ENCODE results near the gene TP53TG5. TPM values are rescaled to one million over a fixed set of nuclear protein-coding genes. Genes with fewer than 3 reads are reported as not detected.

The TP53TG5 gene
- total RNA-seq, 3 donors from 2014 or later (not counting 1 experiment from before 2014, with no cell fraction given) = 0.14 TPM; not detected in 2

DNA sequence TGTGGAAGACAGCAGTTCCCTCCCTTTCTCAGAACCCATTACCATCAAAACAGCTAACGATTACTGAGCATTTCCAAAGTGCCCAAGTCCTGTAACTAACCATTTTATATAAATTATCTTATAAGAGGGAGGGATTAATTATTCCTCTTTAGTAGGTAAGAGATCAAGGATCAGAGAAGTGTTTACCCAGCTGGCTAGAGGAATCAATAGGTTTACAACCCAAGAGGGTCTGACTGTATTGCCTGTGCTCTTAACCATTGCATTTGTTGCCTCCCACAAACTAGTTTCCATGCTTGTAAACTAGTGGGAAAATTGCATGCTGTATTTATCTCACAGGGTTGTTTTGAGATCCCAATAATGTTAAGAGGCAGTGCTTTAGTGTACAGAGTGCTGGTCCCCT is 26.3 kb upstream of the TP53TG5 start:
- ATAC-seq (no peak), DNase-seq (no peak)
- H3K27ac ChIP-seq (ENCODE audit: low read length) = no peak overlapping the region
- H3K9me3 Mint-ChIP-seq = no peaks in the 10 kb centered on the region
- H3K36me3 ChIP-seq (ENCODE audit: control insufficient read depth, insufficient read depth, low read length) = peaks cover 2% of the 10 kb centered on the region
- peak overlapping the region in 1 of 2 donors; percentile 18 for H3K27ac Mint-ChIP-seq
- no peak for TF ChIP-seq CTCF (IDR thresholded peaks at IDR 0.05)
- H3K4me1 Mint-ChIP-seq = peaks cover 7 to 32% of the 10 kb centered on the region in 2 donors
- H3K4me3 ChIP-seq (ENCODE audit: low read length) = no peak overlapping the region
- H3K27me3 Mint-ChIP-seq (ENCODE audit: low read depth in 2 of 2) = peaks cover 0 to 3% of the 10 kb centered on the region in 2 donors
- WGBS (ENCODE audit: insufficient coverage) = no CpG with 5 or more reads among the region's 1 CpG
- no peaks in the 10 kb centered on the region for H3K36me3 Mint-ChIP-seq
- peak overlapping the region; percentile 79 for H3K4me3 Mint-ChIP-seq
- H3K9me3 ChIP-seq (ENCODE audit: control insufficient read depth, insufficient read depth, low read length) = peaks cover 11% of the 10 kb centered on the region
- no peaks in the 10 kb centered on the region for H3K27me3 ChIP-seq (ENCODE audit: control insufficient read depth, insufficient read depth, low read length)
- intact Hi-C loops (cut with micrococcal nuclease) = no loop called here
- H3K4me1 ChIP-seq (ENCODE audit: control insufficient read depth, insufficient read depth, low read length) = peaks cover 20% of the 10 kb centered on the region

DNA sequence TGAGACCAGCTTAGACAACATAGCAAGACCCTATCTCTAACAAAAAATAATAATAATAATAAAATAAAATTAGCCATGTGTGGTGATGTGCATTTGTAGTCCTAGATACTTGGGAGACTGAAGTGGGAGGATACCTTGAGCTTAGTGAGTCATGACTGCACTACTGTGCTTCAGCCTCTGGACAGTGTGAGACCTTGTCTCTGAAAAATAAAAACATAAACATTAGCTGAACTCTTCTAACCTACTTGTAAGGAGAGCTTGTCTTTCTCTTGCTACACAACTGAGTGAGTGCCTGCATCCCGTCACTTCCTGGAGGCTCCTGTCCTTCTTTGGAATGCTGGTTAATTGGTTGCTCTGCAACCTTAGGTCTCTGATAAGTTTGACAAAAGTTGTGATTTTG is 24.8 kb upstream of the TP53TG5 start:
- H3K36me3 Mint-ChIP-seq = no peaks in the 10 kb centered on the region
- Histone ChIP-seq H3K4me3 (ENCODE audit: low read length) (no peak overlapping the region), H3K36me3 (ENCODE audit: control insufficient read depth, insufficient read depth, low read length) (peaks cover 2% of the 10 kb centered on the region), H3K27ac (ENCODE audit: low read length) (no peak overlapping the region), H3K27me3 (ENCODE audit: control insufficient read depth, insufficient read depth, low read length) (no peaks in the 10 kb centered on the region), H3K4me1 (ENCODE audit: control insufficient read depth, insufficient read depth, low read length) (peaks cover 17% of the 10 kb centered on the region), H3K9me3 (ENCODE audit: control insufficient read depth, insufficient read depth, low read length) (peaks cover 11% of the 10 kb centered on the region)
- no peaks in the 10 kb centered on the region for H3K9me3 Mint-ChIP-seq
- WGBS (ENCODE audit: insufficient coverage) = 80% methylated on average over 1 of the region's 1 CpG
- intact Hi-C loops (cut with micrococcal nuclease) = no loop called here
- TF ChIP-seq CTCF (IDR thresholded peaks at IDR 0.05) = no peak
- H3K4me1 Mint-ChIP-seq = peaks cover 7 to 23% of the 10 kb centered on the region in 2 donors
- no peak overlapping the region for H3K4me3 Mint-ChIP-seq
- H3K27me3 Mint-ChIP-seq (ENCODE audit: low read depth in 2 of 2) = peaks cover 0 to 3% of the 10 kb centered on the region in 2 donors
- no peak for DNase-seq
- ATAC-seq = no peak
- no peak overlapping the region for H3K27ac Mint-ChIP-seq

DNA sequence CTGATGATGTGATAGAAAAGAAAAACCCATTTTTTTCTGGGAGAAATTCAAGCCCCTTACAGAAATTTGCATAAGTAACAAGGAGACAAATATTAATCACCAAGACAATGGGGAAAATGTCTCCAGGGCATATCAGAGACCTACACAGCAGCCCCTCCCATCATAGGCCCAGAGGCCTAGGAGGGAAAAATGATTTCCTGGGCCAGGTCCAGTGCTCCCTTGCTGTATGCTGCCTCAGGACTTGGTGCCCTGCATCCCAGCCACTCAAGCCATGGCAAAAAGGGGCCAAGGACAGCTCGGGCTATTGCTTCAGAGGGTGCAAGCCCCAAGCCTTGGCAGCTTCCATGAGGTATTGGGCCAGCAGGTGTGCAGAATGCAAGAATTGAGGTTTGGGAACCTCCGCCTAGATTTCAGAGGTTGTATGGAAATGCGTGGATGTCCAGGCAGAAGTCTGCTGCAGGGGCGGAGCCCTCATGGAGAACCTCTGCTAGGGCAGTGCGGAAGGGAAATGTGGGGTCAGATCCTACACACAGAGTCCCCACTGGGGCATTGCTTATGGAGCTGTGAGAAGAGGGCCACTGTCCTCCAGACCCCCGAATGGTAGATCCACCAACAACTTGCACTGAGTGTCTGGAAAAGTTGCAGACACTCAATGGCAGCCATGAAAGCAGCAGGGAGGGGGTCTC is 22.4 kb upstream of the TP53TG5 start:
- no peak overlapping the region for H3K4me3 ChIP-seq (ENCODE audit: low read length)
- H3K4me1 ChIP-seq (ENCODE audit: control insufficient read depth, insufficient read depth, low read length) = peaks cover 4% of the 10 kb centered on the region
- peaks cover 2% of the 10 kb centered on the region for H3K36me3 ChIP-seq (ENCODE audit: control insufficient read depth, insufficient read depth, low read length)
- DNase-seq (no peak), ATAC-seq (no peak)
- H3K4me1 Mint-ChIP-seq = peaks cover 0 to 9% of the 10 kb centered on the region in 2 donors
- H3K27ac Mint-ChIP-seq = no peak overlapping the region
- TF ChIP-seq CTCF (IDR thresholded peaks at IDR 0.05) = no peak
- H3K9me3 Mint-ChIP-seq = no peaks in the 10 kb centered on the region
- H3K27ac ChIP-seq (ENCODE audit: low read length) = no peak overlapping the region
- intact Hi-C loops (cut with micrococcal nuclease) = no loop called here
- H3K4me3 Mint-ChIP-seq = no peak overlapping the region
- 97% methylated on average over 6 of the region's 6 CpGs for WGBS (ENCODE audit: insufficient coverage)
- H3K9me3 ChIP-seq (ENCODE audit: control insufficient read depth, insufficient read depth, low read length) = peaks cover 11% of the 10 kb centered on the region
- H3K36me3 Mint-ChIP-seq = no peaks in the 10 kb centered on the region
- peaks cover 0 to 3% of the 10 kb centered on the region in 2 donors for H3K27me3 Mint-ChIP-seq (ENCODE audit: low read depth in 2 of 2)
- H3K27me3 ChIP-seq (ENCODE audit: control insufficient read depth, insufficient read depth, low read length) = no peaks in the 10 kb centered on the region

DNA sequence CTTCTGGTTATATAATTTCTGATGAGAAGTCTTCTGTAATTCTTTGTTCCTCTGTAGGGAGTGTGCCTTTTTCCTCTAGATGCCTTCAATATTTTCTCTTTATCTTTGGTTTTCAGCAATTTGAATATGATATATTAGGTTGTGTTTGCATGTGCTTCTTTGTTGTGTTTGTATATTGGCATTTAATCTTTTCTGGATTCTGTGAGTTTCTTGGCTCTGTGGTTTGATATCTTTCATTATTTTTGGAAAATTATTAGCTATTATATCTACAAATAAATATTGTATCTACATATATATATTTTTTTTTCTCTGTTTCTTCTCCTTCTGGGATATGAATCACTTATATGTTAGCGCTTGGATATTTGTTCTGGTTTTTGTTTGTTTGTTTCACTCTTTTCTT is 20.9 kb upstream of the TP53TG5 start:
- Mint-ChIP-seq H3K4me3 (no peak overlapping the region), H3K4me1 (no peaks in the 10 kb centered on the region), H3K27me3 (ENCODE audit: low read depth in 2 of 2) (peaks cover 0 to 3% of the 10 kb centered on the region in 2 donors), H3K27ac (no peak overlapping the region), H3K36me3 (no peaks in the 10 kb centered on the region), H3K9me3 (no peaks in the 10 kb centered on the region)
- intact Hi-C loops (cut with micrococcal nuclease) = no loop called here
- Histone ChIP-seq H3K27ac (ENCODE audit: low read length) (no peak overlapping the region), H3K27me3 (ENCODE audit: control insufficient read depth, insufficient read depth, low read length) (no peaks in the 10 kb centered on the region), H3K36me3 (ENCODE audit: control insufficient read depth, insufficient read depth, low read length) (peaks cover 2% of the 10 kb centered on the region), H3K4me1 (ENCODE audit: control insufficient read depth, insufficient read depth, low read length) (no peaks in the 10 kb centered on the region), H3K9me3 (ENCODE audit: control insufficient read depth, insufficient read depth, low read length) (peaks cover 11% of the 10 kb centered on the region), H3K4me3 (ENCODE audit: low read length) (no peak overlapping the region)
- DNase-seq (no peak), ATAC-seq (no peak)
- no peak for TF ChIP-seq CTCF (IDR thresholded peaks at IDR 0.05)
- no CpG with 5 or more reads among the region's 1 CpG for WGBS (ENCODE audit: insufficient coverage)
